ENCODE results near the gene KCND2. TPM values are rescaled to one million over a fixed set of nuclear protein-coding genes. Genes with fewer than 3 reads are reported as not detected.

The KCND2 gene
- total and polyA plus RNA-seq, 7 donors, result under 0.01 to 3.3 (median 1.3) TPM; not detected in 1

- no peaks in the 10 kb centered on the region for H3K36me3 ChIP-seq
- no peaks in the 10 kb centered on the region for H3K9me3 ChIP-seq
- no peaks in the 10 kb centered on the region for H3K4me1 ChIP-seq
- no peak overlapping the region for H3K27ac ChIP-seq
- intact Hi-C loops (cut with DNase I), result no loop called here
- TF ChIP-seq POLR2A (IDR thresholded peaks at IDR 0.05), result no peak
- TF ChIP-seq EP300 (IDR thresholded peaks at IDR 0.05), result no peak
- TF ChIP-seq CTCF (IDR thresholded peaks at IDR 0.05), result no peak
- no peak for TF ChIP-seq POLR2AphosphoS5 (IDR thresholded peaks at IDR 0.05)
- WGBS, 2 donors, result 85 to 88% methylated on average over 4 of the region's 4 CpGs
- no peak overlapping the region for H3K4me3 ChIP-seq
- DNase-seq, result no peak
- no peaks in the 10 kb centered on the region for H3K27me3 ChIP-seq
Measured at GRCh38 chr7:120464104-120464503, 191.1 kb downstream of the KCND2 start.

GRCh38 chr7:120467676-120468075 lies 194.7 kb downstream of the KCND2 start:
- intact Hi-C loops (cut with DNase I), result no loop called here
- no peak for TF ChIP-seq CTCF (IDR thresholded peaks at IDR 0.05)
- no peak for TF ChIP-seq POLR2AphosphoS5 (IDR thresholded peaks at IDR 0.05)
- TF ChIP-seq POLR2A (IDR thresholded peaks at IDR 0.05), result no peak
- TF ChIP-seq EP300 (IDR thresholded peaks at IDR 0.05), result no peak
- Histone ChIP-seq H3K27ac (no peak overlapping the region), H3K36me3 (no peaks in the 10 kb centered on the region), H3K4me1 (no peaks in the 10 kb centered on the region), H3K9me3 (no peaks in the 10 kb centered on the region), H3K4me3 (no peak overlapping the region), H3K27me3 (no peaks in the 10 kb centered on the region)
- no peak for DNase-seq
- 65 to 69% methylated on average over 3 of the region's 3 CpGs for WGBS, 2 donors

- no peak overlapping the region for H3K27ac ChIP-seq
- TF ChIP-seq POLR2AphosphoS5 (IDR thresholded peaks at IDR 0.05) (no peak), POLR2A (IDR thresholded peaks at IDR 0.05) (no peak), CTCF (IDR thresholded peaks at IDR 0.05) (no peak), EP300 (IDR thresholded peaks at IDR 0.05) (no peak)
- H3K27me3 ChIP-seq, result no peaks in the 10 kb centered on the region
- 51 to 77% methylated on average over 3 of the region's 3 CpGs for WGBS, 2 donors
- no peak for DNase-seq
- intact Hi-C loops (cut with DNase I), result no loop called here
- H3K4me1 ChIP-seq, result no peaks in the 10 kb centered on the region
- H3K4me3 ChIP-seq, result no peak overlapping the region
- H3K9me3 ChIP-seq, result no peaks in the 10 kb centered on the region
- H3K36me3 ChIP-seq, result no peaks in the 10 kb centered on the region
Measured at GRCh38 chr7:120468611-120469010, 195.6 kb downstream of the KCND2 start.

GRCh38 chr7:120472892-120473291 lies 199.9 kb downstream of the KCND2 start:
- no peak overlapping the region for H3K4me3 ChIP-seq
- no peak overlapping the region for H3K27ac ChIP-seq
- TF ChIP-seq POLR2A (IDR thresholded peaks at IDR 0.05), result no peak
- no peak for TF ChIP-seq EP300 (IDR thresholded peaks at IDR 0.05)
- no peak for TF ChIP-seq POLR2AphosphoS5 (IDR thresholded peaks at IDR 0.05)
- TF ChIP-seq CTCF (IDR thresholded peaks at IDR 0.05), result no peak
- H3K9me3 ChIP-seq, result no peaks in the 10 kb centered on the region
- intact Hi-C loops (cut with DNase I), result no loop called here
- no peaks in the 10 kb centered on the region for H3K36me3 ChIP-seq
- H3K27me3 ChIP-seq, result no peaks in the 10 kb centered on the region
- 94% methylated on average over 3 of the region's 3 CpGs for WGBS, 2 donors
- H3K4me1 ChIP-seq, result no peaks in the 10 kb centered on the region
- no peak for DNase-seq

- Histone ChIP-seq H3K9me3 (no peaks in the 10 kb centered on the region), H3K4me3 (no peak overlapping the region), H3K4me1 (no peaks in the 10 kb centered on the region), H3K36me3 (no peaks in the 10 kb centered on the region), H3K27ac (no peak overlapping the region), H3K27me3 (no peaks in the 10 kb centered on the region)
- DNase-seq, result no peak
- WGBS, 2 donors, result 78 to 89% methylated on average over 5 of the region's 5 CpGs
- TF ChIP-seq POLR2A (IDR thresholded peaks at IDR 0.05) (no peak), CTCF (IDR thresholded peaks at IDR 0.05) (no peak), POLR2AphosphoS5 (IDR thresholded peaks at IDR 0.05) (no peak), EP300 (IDR thresholded peaks at IDR 0.05) (no peak)
- intact Hi-C loops (cut with DNase I), result no loop called here
Measured at GRCh38 chr7:120473352-120473751, 200.4 kb downstream of the KCND2 start.
